ENCODE measurements around the gene ZC3H4.

ZC3H4 gene

DNA sequence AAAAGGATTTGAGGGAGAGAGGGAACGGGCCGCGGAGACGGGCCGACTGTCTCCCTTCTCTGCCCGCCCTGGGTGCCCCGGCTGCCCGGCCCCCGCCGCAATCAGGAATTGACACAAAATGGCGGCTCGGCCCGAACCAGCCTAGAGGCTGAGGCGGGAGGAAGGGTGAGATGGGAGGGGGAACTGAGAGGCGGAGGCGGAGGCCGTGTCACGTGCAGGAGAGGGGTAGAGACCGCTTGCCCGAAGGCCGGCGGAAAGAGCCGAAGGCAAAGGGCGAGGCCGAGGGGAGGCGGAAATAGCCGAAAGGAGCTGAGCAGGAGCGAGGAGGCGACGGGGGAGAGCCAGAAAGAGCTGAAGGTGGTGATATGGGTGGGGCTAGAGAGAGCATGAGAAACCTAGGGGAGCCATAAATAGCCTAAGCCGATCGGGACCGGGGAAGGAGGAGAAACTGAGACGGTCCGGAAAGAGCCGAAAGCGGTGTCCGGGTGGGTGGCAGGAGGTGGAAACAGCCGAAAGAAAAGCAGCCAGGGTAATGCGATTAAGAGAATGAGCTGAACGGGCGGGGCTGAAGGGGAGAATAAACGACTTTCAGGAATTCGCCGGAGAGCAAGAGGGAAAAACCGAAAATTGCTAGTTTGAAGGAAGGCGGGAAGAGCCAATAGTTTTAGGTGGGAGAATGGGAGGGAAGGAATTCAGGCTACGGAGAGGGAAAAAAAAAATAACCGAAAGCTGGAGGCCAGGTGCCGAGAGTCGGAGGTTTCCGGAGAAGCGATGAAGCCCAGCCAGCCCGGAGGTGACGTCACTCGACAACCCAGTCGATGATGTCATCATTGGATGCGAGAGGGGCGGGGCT, at the start of gene ZC3H4:
Gene ZC3H4, minus strand, starts transcription at position 780 of the 853 bp plus-strand sequence. CDS start 1,192 bp downstream, outside the sequence.
- DNase-seq, result peak; percentile 99 to 100
- TF ChIP-seq GATA1 (IDR thresholded peaks at IDR 0.05; ENCODE audit: low read depth, low read length) (no peak), POLR2A (IDR thresholded peaks at IDR 0.05; ENCODE audit: low read length) (peak; percentile 96)

DNA sequence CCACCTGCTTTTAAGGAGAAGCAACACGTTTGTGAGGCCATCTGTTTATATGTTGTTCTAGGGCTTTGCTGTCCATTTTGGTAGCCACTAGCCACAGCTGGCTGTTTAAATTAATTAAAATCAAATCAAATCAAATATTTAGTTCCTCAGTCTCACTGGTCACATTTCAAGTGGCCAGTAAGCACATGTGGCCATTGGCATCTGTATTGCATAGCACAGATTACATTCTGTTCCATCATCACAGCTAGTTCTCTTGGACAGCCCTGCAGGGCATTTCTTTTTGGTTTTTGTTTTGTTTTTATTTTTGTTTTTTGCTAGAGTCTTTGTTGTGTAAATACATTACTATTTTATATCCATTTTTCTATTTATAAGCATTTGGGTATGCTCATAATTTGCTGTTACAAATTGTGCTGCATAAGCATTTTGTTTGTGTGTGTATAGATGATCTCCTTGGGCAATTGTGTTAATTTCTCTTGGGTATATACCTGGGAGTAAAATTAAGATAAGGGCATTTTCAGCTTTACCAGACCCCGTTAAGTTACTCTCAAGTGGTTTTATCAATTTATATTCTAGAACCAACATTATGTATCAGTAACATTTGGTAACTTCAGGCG, 48.4 kb upstream of the ZC3H4 start:
- TF ChIP-seq GATA1 (IDR thresholded peaks at IDR 0.05; ENCODE audit: low read depth, low read length) (no peak), POLR2A (IDR thresholded peaks at IDR 0.05; ENCODE audit: low read length) (no peak)
- DNase-seq, result no peak

DNA sequence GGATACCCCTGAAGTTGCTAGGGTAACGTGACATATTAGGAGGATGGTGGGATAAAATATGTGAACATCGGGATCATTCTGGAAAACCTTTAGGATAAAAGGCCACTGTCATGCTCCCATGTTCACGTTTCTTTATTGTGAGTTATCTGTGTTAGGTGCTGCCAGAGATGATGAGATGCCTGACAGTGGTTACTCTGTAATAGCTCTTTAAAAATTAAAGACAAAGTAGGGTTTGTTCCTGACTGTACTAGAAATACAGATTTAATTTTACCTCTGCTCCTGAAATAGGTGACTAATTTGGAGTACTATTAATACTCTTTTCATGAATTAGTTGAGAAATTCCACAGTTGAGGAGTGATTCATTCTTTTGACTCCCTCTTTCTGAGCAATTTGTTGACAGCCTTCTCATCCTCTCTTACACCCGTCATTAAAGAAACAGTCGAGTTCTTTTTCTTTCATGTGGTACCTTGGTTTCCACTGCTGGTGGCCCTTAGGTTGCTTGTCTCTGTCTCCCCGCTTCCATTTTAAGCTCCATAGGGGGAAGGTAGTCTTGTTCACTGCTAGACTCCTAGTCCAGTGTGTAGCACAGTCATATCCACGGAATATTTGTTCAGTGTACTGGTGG, 45.4 kb upstream of the ZC3H4 start:
- DNase-seq, result no peak
- no peak for TF ChIP-seq POLR2A (IDR thresholded peaks at IDR 0.05; ENCODE audit: low read length)
- no peak for TF ChIP-seq GATA1 (IDR thresholded peaks at IDR 0.05; ENCODE audit: low read depth, low read length)

DNA sequence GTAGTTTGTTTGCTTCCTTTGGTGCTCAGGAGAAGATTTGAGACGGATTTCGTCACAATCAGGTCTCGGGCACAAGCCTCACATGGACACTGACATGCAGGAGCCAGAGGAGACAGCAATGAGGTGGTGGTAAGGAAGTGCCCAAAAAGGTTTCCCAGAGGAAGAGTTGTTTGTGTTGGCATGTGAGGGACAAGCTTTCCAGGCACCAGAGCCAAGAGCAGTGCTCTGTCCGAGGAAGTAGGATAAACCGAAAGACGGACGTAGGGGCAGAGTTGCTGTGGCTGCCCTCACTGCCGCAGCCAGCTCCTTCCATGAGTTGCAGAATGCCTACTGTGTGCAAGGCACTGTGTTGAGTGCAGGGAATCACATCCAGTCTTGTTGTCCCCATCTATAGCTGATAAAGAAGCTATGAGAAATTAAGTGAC, 44.8 kb upstream of the ZC3H4 start:
- no peak for DNase-seq
- TF ChIP-seq GATA1 (IDR thresholded peaks at IDR 0.05; ENCODE audit: low read depth, low read length) (no peak), POLR2A (IDR thresholded peaks at IDR 0.05; ENCODE audit: low read length) (no peak)

DNA sequence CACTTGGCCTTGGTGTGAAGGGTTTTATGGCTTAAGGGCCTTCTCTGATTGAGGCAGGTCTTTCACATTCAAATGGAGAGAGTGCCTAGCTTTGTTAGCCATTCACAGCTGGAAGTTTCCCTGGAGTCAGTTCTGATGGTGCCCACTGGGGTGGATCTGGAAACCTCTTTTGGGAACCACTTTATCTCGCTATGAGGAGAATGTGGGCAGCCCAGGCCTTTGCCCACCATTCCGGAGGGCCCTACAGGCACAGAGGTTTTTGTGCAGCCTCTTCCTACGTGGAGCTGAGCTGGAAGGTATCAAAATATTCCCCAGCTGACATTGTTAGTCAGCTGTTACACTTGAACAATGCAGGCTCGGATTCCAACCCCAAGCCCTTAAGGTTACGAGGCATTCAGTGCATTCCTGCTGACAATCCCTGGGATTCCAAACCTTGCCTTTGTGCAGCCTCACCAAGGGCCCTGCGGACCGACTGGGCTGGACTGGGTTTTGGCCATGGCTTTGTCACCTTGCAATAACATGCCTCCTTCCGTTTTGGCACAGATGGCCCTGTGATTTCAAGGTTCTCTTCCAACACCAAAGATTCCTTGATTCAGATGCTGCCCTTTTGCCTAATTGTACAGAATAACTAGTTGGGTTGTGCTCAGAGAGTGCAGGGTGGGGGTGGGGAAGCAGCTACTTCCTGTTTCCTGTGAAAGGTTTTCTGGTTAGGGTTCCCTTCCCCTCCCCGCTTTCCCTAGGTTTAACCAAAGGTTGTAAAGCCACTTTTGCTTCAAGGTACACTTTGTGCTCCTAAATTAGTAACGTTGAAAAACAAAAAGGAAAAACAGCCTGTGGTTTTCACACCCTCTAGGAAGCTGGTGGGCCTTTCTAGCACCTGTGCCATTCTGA, 44.1 kb upstream of the ZC3H4 start:
- DNase-seq, result no peak

DNA sequence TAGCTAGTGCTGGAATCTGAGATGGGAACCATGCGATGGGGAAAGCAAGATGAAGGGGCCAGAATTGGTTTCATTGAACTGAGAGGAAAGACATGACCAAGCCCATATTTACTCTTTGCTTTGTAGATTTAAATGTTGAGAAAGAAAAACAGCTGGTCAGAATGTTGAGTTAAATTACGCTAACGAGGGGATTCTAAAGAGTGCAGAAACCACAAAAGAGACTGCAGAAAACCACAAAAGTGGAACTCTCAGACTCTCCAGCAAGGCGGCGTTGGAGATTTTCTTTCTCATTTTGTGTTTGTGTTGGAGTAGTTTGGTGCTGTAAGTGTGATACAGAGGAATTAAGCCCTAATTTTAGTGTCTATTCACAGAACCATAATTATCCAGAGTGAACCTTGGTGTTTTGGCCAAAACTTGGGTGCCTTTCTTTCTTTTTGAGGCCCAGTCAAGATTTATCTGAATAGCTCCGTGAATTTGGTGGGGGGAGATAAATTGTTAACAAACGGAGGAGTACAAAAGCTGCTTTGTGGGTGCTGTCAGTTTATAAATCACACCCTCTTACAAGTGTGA, 43.4 kb upstream of the ZC3H4 start:
- TF ChIP-seq GATA1 (IDR thresholded peaks at IDR 0.05; ENCODE audit: low read depth, low read length), result no peak
- no peak for TF ChIP-seq POLR2A (IDR thresholded peaks at IDR 0.05; ENCODE audit: low read length)
- DNase-seq, result no peak

More for the DNA sequence above, 44.1 kb upstream of the ZC3H4 start:
- TF ChIP-seq POLR2A (IDR thresholded peaks at IDR 0.05; ENCODE audit: low read length) (no peak), GATA1 (IDR thresholded peaks at IDR 0.05; ENCODE audit: low read depth, low read length) (no peak)

DNA sequence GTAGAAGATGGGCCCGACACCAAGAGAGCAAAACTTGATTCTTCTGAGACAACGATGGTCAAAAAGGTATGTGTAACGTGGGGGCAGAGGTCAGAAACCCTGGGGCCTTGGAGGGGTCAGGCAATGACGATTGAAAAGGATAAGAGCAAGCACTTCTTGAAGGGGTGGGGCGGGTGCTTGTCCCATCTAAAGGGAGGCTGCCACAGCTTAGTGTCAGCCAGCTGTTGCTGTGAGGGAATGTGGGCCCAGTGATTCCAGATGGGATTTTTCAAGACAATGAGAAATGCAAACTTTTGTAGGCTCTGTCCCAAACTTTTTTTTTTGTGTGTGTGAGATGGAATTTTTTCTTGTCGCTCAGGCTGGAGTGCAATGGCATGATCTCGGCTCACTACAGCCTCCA, 41.6 kb upstream of the ZC3H4 start:
- TF ChIP-seq GATA1 (IDR thresholded peaks at IDR 0.05; ENCODE audit: low read depth, low read length) (no peak), POLR2A (IDR thresholded peaks at IDR 0.05; ENCODE audit: low read length) (no peak)
- DNase-seq, result no peak

DNA sequence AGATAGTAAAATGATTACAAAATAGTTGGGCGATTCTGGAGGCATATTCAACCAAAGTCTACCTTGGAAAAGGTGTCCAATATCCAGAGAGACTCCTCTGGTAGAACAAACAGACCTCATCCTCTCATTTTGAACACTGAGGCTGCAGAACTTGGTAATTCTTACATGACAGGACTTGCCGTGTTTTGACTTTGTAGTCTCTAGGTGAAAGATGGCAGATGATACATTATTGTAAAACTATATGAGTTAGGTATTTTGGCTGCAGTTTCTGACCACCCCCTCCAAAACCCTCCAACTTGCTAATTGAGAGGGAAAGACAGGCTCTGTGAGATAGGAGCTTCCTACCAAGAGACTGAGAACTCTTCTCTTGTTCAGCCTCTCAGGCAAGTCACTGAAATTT, 39.7 kb upstream of the ZC3H4 start:
- TF ChIP-seq POLR2A (IDR thresholded peaks at IDR 0.05; ENCODE audit: low read length) (no peak), GATA1 (IDR thresholded peaks at IDR 0.05; ENCODE audit: low read depth, low read length) (no peak)
- no peak for DNase-seq

DNA sequence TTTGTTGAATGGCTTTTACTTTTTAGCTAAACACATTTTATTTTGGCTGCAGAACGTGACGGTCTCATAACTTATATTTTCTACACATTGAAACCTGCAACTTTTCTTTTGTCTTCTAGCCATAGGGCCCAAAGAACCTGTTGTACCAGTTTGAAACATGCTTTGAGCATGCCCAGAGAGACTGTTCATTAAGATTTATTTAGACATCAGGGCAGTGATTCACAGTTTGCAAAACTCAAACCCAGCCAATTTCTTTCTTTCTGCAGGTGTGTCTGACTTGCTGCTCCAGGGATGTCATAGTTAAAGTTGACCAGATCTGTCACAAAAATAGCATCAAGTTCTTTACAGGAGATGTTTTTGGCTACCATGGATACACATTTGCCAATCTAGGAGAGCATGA, 39.1 kb upstream of the ZC3H4 start:
- DNase-seq, result no peak
- no peak for TF ChIP-seq POLR2A (IDR thresholded peaks at IDR 0.05; ENCODE audit: low read length)
- TF ChIP-seq GATA1 (IDR thresholded peaks at IDR 0.05; ENCODE audit: low read depth, low read length), result no peak

DNA sequence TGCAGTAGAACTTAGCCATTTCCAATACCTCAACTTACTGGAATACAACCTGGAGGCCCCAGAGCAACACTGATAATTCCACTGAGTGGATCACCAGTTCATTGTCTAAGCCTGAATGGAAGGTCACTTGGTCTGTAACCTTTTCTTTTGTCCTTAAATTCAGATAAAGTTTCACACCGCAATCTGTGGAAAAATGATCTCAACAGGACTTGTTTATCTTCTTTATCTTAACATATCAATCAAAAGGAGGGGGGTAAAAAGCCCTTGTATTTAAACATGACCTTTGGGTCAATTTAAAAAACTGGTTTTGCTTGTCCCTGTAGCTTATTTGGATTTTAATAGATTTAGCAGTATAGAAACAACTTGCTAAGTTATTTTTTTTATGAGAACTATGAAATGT, 38.6 kb upstream of the ZC3H4 start:
- DNase-seq, result no peak
- TF ChIP-seq POLR2A (IDR thresholded peaks at IDR 0.05; ENCODE audit: low read length), result no peak
- TF ChIP-seq GATA1 (IDR thresholded peaks at IDR 0.05; ENCODE audit: low read depth, low read length), result no peak

DNA sequence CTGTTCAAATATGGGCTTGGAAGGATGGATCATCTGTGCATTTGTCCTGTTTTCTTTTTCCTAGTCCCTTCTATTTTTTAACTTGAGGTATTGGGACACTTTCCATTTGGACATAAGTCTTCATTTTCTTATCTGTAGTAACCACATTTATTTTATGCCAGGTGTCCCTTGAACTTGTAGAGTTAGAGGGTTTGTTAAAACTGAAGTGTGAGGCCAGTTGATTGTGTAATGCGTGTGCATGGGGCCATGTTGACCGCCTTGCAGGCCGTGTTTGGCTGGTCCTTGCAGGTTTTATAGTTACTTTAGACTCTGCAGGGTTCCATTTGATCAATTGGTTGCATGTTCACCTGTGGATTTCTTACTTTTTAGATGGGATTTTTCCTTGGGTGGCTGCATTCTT, 38.1 kb upstream of the ZC3H4 start:
- peak; percentile 61 to 75 for DNase-seq
- TF ChIP-seq GATA1 (IDR thresholded peaks at IDR 0.05; ENCODE audit: low read depth, low read length) (no peak), POLR2A (IDR thresholded peaks at IDR 0.05; ENCODE audit: low read length) (no peak)

DNA sequence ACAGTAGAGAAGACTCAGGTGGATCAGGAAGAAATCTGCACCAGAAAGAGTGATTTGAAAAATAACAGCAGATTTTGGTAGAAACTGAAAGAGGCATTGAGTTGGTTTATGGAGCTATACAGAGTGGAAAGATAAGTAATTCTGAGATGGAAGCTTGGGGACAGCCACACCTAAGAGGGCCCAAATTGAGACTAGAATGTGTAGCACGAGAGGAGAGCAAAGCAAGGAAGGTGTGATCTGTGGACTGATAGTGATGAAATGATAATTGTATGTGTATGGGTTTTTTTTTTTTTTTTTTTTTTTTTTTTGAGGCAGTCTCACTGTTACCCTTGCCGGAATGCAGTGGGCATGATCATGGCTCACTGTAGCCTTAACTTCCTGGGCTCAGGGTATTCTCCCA, 33.3 kb upstream of the ZC3H4 start:
- no peak for DNase-seq
- TF ChIP-seq POLR2A (IDR thresholded peaks at IDR 0.05; ENCODE audit: low read length) (no peak), GATA1 (IDR thresholded peaks at IDR 0.05; ENCODE audit: low read depth, low read length) (no peak)

All from erythroblast (primary cell).